GM10248 (cell line): ENCODE results near the gene NUP98.

ENCODE experiments used
- CTCF ChIA-PET: fragments of 300-600 bp; sonication (Branson Sonifier 250); formaldehyde crosslinking; extraction: SDS; loops from one replicate; lab custom pipeline; 2021; ENCODE audit warnings: antibody characterized with exemption; lab: Yijun Ruan, JAX
- POLR2A ChIA-PET: fragments of 350-650 bp; sonication (Branson Sonifier 250); formaldehyde crosslinking; extraction: SDS; loops from one replicate; lab custom pipeline; 2020; ENCODE audit warnings: antibody characterized with exemption; lab: Yijun Ruan, JAX
- DNase-seq: peaks from one replicate; pipeline ENCODE4 v3.0.0; 2012; ENCODE audit errors: extremely low spot score
- TF ChIP-seq, protein P1 (sequence below): IDR thresholded peaks from 2 replicates; pipeline ENCODE4 v1.5.1; 2012; ENCODE audit warnings: mild to moderate bottlenecking, low read depth; ENCODE audit errors: extremely low read depth, missing control alignments, control extremely low read depth

The NUP98 gene

DNA sequence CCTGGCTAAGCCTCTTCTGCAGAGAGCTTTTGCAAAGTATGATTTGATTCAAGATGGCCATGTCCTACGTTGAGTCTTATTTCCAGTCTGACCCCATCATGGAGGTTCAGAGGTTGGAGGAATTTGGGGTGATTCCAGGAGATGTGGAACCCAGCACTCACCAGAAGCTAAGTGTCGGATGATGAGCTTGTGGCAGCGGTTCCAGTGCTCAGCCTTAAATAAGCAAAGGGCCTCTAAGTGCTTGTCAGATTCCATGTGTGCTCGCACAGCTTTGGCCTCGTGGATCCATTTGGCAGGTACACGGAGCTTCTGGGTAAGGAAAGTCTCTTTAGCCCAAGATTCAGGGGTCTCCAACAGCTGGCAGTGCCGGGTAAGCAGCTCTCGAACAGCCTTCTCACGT is 114.3 kb downstream of the NUP98 start:
- TF ChIP-seq, protein P1, sequence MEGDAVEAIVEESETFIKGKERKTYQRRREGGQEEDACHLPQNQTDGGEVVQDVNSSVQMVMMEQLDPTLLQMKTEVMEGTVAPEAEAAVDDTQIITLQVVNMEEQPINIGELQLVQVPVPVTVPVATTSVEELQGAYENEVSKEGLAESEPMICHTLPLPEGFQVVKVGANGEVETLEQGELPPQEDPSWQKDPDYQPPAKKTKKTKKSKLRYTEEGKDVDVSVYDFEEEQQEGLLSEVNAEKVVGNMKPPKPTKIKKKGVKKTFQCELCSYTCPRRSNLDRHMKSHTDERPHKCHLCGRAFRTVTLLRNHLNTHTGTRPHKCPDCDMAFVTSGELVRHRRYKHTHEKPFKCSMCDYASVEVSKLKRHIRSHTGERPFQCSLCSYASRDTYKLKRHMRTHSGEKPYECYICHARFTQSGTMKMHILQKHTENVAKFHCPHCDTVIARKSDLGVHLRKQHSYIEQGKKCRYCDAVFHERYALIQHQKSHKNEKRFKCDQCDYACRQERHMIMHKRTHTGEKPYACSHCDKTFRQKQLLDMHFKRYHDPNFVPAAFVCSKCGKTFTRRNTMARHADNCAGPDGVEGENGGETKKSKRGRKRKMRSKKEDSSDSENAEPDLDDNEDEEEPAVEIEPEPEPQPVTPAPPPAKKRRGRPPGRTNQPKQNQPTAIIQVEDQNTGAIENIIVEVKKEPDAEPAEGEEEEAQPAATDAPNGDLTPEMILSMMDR: no peak
- CTCF ChIA-PET: interaction anchor here (0.9 to 1.4 kb wide), 4 partner anchors 12 to 126 kb away, joined by 3 to 4 read pairs (median 3); no protein-coding TSS in a partner anchor
- DNase-seq: no peak
- POLR2A ChIA-PET: no interaction called here

DNA sequence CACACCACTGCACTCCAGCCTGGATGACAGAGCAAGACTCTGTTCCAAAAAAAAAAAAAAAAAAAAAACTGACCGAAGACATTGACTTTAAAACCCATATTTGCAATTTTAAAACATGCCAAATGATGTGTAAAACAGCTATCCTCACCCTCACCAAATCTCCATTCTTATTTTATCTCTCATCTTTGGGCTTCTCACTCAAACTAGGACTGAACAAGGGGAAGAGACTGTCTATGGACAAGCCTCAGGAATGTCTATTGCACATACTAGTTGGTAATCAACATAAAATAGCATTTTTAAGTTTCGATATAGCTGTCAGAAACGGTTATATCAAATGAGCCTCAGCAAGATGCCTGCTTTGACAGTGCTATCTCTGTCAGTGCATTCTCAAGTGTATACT is 118.3 kb downstream of the NUP98 start:
- POLR2A ChIA-PET: interaction anchor here (0.5 kb wide), 1 partner anchor 666 kb away, joined by 7 read pairs; no protein-coding TSS in a partner anchor
- DNase-seq: no peak
- CTCF ChIA-PET: no interaction called here
- TF ChIP-seq, protein P1: no peak

DNA sequence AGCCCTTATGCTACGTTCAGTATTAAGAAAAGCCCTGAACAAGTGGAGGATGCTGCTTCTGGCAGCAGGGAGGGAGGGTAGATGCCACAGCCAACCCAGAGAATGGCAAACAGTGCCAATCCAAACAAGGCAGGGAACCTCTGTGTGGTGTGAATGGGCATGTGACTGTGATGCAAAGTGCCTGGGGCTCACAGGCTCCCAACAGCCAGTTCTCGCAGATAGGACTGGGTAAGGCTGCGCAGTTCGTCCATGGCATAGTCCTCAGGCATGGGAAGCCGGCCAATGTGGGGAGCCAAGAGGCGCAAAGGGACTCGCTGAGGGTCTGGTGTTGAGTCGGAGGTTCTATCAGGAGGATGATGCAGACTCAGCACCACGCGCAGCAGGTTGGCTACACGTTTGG is 121.4 kb downstream of the NUP98 start:
- CTCF ChIA-PET: no interaction called here
- POLR2A ChIA-PET: no interaction called here
- TF ChIP-seq, protein P1: no peak
- DNase-seq: no peak

DNA sequence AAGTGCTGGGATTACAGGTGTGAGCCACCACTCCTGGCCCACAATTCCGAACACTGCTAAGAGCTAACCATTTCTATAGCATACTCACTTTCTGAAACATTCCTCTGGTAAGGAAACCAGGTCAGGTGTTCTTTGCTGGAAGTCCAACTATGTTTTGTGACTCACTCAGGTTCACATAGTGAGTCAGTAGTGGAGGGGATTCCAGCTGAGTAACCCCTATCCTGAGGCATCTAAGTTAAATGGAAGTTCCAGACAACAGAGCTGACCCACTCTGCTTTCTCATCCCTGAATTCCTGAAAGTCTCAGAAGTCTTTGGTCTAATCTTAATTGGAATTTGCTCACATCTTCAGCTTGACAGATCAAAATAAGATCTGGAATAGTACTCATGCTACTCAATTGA is 123.2 kb downstream of the NUP98 start:
- ChIA-PET POLR2A (no interaction called here), CTCF (no interaction called here)
- DNase-seq: no peak
- TF ChIP-seq, protein P1: no peak

DNA sequence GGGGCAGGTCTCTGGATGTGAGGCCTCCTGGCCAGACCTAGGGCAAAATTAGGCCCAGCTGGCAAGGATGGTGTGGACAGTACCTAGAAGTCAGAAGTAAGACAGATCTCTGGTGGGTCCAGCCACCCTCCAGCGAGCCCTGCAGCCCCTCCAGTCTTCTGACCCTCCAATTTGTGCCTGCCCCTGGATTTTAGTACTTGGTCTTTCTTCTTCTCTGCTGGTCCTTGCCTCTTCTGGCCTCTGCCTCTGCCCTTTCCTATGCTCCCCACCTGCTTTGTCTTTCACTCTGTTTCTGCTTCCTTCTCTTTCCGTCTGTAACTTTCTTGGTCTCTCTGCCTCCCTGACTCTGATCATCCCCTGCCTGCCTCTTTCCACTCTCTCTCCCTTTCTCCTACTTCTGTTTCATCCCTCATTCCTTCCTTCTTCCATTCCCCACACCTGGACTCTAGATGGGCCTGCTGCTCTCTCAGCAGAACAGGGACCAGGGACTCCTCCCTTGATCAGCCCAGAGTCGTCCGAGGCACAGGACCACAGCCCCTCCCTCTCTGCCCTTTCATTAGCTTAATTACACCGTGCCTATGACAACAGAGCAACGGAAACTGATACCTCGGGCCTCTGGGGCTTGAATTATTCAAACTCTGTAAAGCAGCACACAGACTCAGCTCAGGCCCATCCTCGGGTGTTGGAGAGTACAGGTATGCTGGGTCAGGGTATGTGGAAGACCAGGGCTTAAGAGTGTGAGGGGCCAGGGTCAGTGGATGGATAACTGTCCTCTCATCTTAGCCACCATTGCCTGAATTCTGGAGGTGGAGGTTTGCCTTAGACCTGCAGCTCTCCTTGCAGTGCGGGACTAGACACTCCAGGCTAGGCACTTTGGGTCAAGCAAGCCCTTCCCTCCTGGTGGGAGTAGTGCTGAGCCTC is 125.8 kb downstream of the NUP98 start, which contains the start of gene CHRNA10:
CHRNA10 (minus strand) TSS at position 51 of the 921 bp plus-strand sequence. CDS start 72 bp downstream, outside the sequence.
- CTCF ChIA-PET: interaction anchor here (1.9 kb wide), 1 partner anchor 15 kb away, joined by 7 read pairs; no protein-coding TSS in a partner anchor
- POLR2A ChIA-PET: no interaction called here
- no peak for DNase-seq
- TF ChIP-seq, protein P1: no peak

DNA sequence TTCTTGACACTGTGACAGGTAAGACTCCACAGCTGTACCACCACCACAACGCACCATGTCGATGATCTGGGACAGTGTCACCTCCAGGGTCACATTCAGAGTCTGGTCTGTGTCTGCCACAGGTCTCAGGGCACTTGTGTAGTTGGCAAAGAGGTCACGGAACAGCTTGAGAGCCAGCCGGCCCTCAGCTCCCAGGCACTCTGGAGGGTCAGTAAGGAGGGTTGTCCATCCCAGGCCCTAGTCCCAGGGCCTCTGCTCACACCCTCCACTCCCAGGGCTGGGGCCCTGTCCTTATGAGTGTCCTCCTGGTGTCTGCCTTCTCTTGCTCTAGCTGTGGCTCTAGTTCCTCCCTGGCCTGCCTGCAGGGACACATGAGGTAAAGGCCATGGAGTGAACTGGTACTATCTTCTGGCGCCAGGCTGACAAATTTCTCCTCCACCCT is 127.6 kb downstream of the NUP98 start:
- TF ChIP-seq, protein P1: no peak
- POLR2A ChIA-PET: no interaction called here
- no peak for DNase-seq
- CTCF ChIA-PET: interaction anchor here (1.9 kb wide), 1 partner anchor 13 kb away, joined by 7 read pairs; no protein-coding TSS in a partner anchor
